NCI-H446 treated with DMSO at 0.1 percent for 48 hours (cell line): ENCODE data around the gene GDPGP1.
"Not testable (repeated sequence)": the region's sequence is repeated elsewhere in the genome, so short reads cannot be mapped to it uniquely, and the experiment has no call there.

ENCODE experiments used
- DNase-seq: peaks from one replicate; lab custom pipeline; 2025; lab: John Stamatoyannopoulos, UW

The GDPGP1 gene

DNA sequence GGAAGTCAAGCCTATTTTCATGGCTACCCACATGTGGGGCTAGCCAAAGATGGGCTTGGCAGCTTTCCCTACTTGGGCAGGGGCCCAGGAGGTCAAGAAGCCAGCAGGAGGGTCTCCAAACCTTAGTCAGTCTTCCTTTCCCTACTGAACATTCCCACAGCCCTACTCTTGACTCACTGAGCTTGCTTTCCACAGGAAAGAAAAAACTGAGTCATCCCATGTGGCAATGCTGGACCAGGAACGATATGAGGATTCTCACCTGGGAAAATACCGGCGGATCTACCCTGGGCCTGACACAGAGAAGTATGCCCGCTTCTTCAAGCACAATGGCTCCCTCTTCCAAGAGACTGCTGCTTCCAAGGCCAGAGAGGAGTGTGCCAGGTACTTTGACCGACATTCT lies 27.8 kb downstream of the GDPGP1 start:
- DNase-seq: no peak

GRCh38 chr15:90262426-90262825 lies 28.4 kb downstream of the GDPGP1 start:
- no peak for DNase-seq

DNA sequence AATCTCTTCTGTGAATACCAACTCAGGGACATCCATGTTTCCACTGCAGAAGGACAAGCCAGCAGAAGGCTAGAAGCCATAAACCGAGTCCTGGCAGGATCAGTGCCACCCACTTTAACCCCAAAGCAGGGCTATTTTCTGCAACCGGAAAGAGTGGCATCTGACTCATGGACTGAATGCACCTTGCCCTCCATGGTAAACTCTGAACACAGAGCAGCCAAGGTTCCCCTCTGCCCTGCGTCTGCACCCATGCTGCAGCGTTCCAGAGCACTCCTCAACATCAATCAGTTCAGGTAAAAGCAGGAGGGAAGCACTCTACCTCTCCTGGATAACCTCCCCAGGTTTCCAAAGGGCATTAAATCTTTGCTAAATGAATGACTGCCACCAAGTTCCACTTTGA lies 30.7 kb downstream of the GDPGP1 start:
- no peak for DNase-seq

DNA sequence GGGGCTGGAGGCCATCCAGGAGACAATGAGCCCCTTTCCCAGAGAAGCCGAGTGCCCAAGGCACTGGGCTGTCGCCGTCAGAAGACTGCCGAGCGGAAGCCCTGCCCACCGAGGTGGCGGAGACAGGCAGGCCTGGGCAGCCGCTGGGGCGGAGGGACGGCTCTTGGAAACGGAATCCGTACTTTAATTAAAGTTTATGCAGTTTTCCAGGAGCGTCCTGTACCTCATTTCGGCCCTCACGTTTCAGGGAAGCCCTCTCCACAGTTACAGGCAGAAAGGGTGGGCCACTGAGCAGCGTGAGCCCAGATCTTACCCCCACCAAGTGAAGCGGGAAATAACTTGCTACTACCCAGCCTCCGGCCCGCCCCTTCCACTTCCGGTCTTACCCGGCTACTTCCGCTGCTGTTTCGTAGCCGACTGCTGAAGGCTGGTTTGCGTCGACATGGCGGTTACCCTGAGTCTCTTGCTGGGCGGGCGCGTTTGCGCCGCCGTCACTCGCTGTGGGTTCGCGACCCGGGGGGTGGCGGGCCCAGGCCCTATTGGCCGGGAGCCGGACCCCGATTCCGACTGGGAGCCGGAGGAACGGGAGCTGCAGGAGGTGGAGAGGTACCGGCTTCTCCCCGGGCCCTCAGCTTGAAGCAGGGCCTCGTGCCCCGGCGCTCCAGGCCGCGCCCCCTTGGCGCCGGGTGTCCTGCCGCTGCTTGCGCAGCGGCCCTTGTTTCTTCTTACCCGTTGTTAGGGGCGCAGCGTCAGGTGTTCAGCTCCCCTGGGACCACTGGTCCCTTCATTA lies 31.5 kb downstream of the GDPGP1 start, which contains the start of gene NGRN:
Gene NGRN (plus strand): TSS at position 402 of the 790 bp plus-strand sequence. CDS start 41 bp downstream, at position 443.
- DNase-seq: peak; percentile 68

- DNase-seq: no peak
Measured at GRCh38 chr15:90266061-90266431, 32.0 kb downstream of the GDPGP1 start.

GRCh38 chr15:90266485-90266884 lies 32.5 kb downstream of the GDPGP1 start:
- no peak for DNase-seq

- no peak for DNase-seq
Measured at GRCh38 chr15:90268415-90268814, 34.4 kb downstream of the GDPGP1 start.

DNA sequence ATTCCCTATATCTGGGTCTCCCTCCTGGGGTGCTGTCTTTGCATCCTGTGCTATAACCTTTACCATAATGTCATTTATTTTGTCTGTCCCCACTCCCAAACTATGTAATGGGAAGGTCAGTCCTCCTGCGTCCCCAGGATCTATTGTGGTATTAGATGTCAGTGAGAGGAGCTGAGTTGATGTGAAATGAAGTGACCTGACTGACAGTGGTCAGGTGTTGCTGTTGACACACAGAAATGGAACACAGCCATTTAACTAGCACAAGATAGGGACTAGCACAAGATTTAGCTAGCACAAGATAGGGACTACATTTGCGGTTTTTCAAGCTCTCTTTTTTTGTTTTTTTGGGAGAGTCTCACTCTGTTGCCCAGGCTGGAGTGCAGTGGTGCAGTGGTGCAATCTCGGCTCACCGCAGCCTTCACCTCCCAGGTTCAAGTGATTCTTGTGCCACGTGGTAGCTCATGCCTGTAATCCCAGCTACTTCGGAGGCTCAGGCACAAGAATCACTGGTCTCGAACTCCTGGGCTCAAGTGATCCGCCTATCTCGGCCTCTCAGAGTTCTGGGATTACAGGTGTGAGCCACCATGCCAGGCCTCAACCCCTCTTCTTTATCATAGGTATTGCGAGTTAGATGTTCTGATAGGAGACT lies 36.6 kb downstream of the GDPGP1 start:
- DNase-seq: no peak

DNA sequence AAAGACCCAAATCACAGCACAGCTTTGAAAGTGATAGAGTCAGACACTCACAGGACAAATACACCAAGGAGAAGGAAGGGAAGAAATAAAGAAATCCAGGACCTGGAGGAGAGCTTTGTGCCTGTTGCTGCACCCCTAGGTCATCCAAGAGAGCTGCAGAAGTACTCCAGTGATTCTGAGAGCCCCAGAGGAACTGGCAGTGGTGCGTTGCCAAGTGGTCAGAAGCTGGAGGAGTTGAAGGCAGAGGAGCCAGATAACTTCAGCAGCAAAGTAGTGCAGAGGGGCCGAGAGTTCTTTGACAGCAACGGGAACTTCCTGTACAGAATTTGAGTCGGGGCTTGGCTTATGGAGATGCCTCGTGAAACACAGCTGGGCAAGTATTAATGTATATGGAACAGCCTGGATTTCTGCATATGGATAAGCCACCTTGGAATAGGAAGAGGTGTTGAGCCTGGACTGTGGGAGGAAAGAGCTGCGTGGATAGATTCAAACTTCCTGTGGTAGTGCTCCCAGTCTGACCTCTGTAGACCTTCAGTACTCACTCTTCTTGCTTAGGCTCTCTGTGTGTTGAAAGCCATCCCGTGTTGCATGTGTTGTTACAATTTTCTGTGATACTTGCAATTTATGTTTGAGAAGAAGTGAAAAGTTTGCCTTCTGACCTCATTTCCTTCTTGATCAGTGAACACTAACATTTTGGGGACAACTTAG lies 37.6 kb downstream of the GDPGP1 start:
- DNase-seq: no peak

- DNase-seq: not testable (repeated sequence)
Measured at GRCh38 chr15:90278467-90278866, 44.5 kb downstream of the GDPGP1 start.

DNA sequence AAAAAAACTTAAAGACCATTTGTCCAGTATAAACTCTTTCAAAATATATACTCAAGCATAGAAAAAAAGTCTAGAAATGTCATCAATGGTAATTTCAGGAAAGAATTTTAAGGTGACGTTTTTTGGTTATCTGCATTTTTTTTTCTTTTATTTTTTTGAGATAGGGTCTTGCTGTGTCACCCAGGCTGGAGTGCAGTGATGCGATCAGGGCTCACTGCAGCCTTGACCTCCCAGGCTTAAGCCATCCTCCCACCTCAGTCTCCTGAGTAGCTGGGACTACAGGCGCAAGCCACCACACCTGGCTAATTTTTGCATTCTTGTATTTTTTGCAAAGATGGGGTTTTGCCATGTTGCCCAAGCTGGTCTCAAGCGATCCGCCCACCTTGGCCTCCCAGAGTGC lies 46.7 kb downstream of the GDPGP1 start:
- not testable (repeated sequence) for DNase-seq

GRCh38 chr15:90281637-90282036 lies 47.6 kb downstream of the GDPGP1 start:
- not testable (repeated sequence) for DNase-seq

GRCh38 chr15:90286678-90287077 lies 52.7 kb downstream of the GDPGP1 start:
- DNase-seq: no peak

DNA sequence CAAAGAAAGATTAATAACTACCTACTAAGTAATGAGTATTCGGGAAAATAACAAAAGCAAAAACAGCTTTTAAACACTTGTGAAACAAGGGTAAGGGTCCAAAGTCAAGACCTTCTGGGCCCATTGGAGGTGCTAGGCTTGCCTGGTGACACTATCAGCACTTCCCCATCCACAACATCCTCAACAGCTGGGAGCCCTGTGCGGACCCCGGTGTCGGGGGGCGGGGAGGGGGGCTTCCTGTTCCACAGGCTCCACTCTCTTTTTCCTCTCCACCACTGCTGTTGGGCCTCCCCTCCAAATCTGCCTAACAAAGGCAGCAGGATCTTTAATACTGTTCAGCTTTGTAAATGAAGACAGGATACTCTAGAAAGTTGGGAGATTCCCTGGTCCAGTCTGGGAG lies 53.1 kb downstream of the GDPGP1 start:
- DNase-seq: no peak

GRCh38 chr15:90287946-90288345 lies 53.9 kb downstream of the GDPGP1 start:
- DNase-seq: no peak

DNA sequence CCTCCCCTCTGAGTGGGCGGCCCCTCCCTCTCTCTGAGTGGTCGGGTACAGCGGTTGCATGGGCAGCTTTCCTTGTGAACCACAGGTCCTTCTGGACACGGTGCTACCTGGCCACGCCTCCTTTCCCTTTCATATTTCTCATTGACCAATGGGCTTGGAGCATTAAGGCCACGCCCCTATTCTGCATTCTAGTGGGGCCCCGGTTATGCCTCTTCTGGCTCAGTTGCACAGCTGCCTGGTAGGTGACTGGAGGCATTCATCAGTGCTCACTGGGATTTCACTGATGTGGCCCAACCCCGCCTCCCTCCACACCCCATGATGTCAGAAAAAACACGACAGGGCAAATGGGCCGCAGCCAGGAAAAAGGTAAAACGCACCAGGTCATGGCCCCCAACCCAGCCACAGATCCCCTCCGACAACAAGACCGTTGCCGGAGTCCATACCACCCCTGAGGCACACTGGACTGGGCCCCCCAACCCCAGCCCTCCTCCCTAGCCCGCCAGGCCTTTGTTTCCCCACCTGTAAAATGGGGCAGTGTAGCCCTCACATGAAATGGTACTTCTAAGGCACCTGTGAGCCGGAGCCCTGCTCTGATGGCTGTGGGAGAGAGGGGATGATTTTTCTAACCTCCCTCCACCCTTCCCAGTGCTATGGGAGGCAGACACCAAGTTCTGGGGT lies 57.8 kb downstream of the GDPGP1 start:
- no peak for DNase-seq

DNA sequence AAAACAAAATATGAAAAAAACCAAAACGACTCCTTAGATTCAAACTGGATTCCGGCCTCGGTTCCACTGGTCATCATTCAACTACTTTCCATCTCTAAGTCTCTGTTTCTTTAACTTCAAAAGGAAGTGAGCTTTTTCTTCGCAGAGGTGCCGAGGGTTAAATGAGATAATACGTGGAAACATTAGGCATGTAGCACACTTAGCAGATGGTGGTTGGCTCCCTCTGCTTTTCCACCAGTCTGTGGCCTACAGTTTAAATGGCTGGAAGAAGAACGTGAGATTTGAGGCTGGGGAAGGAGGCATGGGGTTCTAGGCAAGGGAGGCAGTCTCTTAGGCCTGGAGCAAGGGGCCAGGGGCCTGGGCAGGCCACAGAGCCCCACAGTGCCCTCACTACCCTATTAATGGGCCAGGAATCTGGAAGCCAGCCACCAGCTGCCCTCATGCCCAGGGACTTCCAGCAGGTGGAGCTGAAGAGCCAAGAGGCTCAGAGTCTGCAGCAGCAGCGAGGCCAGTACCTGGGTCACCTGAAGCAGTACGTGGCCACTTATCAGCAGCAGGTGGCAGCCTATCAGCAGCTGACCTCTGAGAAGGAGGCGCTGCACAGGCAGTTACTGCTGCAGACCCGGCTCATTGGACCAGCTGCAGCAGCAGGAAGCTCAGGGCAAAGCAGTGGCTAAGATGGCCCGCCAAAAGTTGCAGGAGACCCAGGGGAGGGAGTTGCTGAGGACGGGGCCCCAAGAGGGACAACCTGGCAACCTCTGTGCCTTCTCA lies 59.2 kb downstream of the GDPGP1 start:
- DNase-seq: not testable (repeated sequence)

DNA sequence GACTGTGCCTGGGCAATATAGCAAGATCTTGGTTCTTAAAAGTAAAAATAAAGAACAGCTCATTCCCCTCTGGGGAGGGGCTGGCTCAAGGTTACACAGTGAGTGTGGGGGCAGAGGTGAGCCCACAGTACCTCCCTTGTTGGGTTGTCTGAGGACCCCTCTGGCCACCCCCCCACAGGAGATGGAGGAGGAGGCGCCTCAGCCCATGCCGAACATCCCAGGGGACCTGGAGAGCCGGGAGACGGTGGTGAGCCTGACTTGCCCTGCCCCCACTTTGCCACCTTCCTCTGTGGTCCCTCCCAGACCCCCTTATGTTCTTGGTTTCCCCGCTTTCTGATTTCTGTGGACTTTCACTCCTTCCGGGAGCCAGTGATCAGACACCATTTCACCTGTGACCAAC lies 60.1 kb downstream of the GDPGP1 start:
- DNase-seq: no peak

- no peak for DNase-seq
Measured at GRCh38 chr15:90294601-90295269, 60.7 kb downstream of the GDPGP1 start.

DNA sequence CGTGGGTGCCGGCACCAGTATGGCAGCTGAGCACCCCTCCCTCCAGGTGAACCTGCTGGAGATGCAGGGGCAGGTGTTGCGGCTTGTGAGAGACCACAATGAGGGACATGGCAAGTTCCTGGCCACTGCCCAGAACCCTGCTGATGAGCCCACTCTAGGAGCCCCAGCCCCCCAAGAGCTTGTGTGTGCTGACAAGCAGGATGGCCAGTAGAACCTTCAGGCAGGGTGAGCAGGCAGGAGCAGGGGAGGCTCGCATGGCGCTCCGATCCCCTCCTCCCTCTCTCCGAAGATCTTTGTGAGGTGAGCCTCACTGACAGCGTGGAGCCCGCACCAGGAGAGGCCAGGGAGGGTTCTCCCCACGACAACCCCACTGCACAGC lies 61.2 kb downstream of the GDPGP1 start:
- DNase-seq: no peak
